Stimulated activated CD4-positive, alpha-beta T cell treated with anti-CD3 and anti-CD28 coated beads, Interleukin-1b, Interleukin-23, amount 100 ng/mL, for 4 hours (primary cell): ENCODE results near the gene IGHMBP2.

Experiments
- DNase-seq, 2 donors: peaks; one replicate each; pipeline ENCODE4 v3.0.0-alpha.2; 2020; ENCODE audit warnings: low read depth in 2 of 2

IGHMBP2 gene

DNA sequence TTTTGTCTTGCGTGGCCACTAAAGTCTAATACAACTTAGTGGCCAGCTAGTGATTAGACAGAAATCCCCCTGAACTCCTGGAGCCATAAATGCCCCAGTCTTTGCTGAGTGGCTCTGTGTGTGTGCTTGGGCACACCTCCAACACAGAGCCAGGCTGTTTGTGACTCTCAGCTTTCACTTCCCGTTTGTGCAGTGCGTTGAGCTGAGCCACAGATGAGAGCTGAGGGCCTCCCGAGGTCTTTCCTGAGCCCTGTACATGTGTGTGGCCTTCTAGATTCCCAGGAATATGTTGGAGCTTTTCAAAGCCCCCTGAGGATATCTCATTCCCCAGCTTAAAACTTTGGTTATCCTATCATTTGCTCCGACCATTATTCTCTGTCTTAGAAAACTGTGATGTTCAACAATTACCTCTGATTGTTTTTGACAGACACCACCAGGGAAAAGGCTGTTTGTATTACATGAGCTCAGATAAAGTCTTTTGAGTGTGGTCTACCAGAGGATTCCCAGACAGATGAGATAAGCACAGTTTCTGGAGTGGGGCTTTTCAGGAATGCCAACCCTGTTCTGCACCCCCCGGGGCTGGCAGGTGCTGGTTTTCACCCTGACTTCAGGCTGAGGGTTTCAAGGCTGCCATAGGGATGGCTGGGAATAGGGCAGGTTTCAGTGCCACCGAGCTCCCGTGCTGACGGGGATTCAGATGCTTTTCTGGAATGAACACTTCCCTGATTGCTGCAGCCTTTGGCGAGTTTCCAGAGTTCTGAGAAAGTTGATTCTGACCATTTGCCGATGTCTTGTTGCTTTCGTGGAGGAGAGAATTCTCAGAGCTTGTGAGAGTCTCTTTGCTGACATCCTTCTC, 23.8 kb downstream of the IGHMBP2 start:
- no peak for DNase-seq

DNA sequence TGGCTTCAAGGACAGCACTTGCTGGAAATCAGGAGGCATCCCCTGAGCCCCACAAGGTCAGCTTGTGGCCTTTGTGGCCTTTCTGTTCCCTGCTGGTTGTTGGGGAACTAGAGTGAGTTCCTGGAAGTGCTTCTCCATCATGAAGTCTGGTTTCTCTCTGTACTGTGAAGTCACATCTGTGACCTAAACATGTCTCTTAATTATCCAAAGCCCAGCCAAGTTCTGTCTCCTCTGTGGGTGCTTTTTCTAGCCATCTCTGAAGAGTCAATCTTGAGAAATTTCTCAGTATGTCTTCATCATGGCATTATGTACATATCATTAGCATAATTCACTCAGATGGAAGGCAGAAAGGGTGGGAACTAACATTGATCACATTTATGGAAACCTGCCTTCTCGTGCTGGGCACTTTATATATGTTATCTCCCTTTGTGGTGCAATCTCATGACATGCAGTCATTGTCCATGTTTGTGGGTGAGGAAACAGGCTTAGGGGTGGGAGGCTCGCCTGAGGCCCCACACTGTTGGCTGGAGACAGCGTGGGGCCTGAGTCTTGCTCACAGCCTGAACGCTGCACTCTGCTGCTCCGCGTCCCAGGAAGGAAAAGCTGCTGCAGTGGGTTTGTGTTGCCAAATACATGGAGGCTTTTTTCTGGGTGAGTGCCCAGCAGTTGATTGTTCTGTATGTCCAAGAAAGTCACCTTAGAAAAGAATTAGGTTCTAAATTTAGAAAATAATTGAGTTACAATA, 24.6 kb downstream of the IGHMBP2 start:
- DNase-seq = no peak

DNA sequence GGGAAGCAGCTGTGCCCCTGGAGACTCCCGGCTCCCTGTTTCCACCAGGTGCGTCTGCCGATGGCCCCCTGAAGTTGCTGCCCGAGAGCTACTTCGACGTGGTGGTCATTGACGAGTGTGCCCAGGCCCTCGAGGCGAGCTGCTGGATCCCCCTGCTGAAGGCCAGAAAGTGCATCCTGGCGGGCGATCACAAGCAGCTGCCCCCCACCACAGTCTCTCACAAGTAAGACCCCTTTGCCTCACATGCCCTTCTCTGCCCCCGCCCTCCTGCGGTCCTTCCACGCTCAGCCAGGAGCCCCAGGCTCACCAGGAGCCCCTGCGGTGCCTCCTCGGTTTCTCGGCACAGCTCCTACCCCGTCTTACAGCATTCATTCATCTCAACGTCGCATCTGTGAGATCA, 25.4 kb downstream of the IGHMBP2 start:
- no peak for DNase-seq

DNA sequence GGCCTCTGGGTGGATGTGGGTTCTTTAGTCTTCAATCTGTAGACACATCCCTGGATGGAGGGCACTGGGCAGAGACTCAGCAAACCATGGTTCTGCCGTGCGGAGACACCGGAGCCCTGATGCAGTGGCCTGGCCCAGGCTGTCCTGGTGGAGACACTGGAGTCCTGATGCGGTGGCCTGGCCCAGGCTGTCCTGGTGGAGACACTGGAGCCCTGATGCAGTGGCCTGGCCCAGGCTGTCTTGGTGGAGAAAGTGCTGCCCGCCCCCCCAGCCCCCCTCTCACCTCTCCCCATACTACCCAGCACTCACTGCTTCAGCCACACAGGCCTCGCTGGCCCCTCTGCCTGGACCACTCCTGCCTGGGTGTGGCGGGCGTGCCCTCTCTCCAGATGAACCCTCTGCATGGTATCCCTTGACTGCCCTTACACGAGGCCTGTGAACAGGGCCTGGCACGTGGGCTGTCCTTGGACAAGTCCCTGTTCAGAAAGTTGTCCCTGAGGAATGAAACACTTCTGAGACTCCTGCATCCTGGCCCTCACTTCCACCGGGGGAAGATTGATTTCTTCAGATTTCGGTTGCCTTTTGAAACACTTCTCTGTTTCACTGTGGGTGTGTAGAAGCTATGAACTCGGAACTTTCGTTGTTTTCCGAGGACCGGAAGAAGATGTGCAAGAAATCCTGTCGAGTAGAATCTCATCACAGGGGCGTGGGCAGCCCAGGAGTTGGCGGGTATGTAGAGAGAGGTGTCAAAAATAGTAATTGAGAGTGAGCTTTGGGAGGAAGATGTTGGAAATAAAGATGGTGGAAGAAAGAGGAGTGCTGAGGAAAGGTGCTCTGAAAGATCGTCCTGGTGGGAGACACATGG, 26.2 kb downstream of the IGHMBP2 start:
- DNase-seq = no peak

DNA sequence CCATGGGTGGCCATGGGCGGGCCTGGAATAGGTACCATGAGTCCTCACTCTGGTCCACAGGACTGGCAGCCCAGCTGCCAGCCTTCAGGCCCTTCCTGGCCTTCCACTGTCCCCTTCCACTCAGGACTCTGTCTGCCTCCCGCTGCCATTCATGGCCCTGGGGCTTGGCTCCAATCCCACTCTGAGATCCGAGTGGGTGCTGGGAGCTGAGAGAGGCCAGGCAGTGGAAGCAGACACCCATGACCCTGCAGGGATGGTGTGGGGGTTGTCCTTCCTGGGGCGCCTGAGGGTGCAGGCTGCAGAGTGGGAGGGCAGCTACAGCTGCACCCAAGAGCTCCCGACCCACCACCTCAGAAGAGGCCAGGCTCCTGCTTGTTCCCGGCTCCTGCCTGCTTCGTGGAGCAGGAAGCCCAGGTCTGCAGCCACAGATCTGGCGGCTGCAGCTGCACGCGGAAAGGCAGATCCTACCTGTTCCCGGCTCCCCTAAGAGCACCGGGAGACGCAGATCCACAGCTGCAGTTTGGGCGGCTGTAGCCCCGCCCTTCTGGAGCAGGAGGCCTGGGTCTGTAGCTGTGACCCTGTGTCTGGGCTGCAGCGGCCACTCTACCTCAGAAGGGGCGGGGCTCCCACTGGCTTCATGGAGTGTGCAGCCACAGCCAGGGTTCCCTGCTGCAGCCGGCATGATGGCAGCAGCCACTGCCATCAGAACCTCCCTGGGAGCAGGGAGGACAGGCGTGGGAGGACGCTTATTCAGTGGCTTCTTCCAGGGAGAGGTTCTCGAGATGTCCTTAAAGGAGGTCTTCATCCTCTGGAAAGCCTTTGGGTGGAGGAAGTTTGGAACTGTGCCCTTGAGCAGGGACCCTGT, 27.5 kb downstream of the IGHMBP2 start:
- no peak for DNase-seq

DNA sequence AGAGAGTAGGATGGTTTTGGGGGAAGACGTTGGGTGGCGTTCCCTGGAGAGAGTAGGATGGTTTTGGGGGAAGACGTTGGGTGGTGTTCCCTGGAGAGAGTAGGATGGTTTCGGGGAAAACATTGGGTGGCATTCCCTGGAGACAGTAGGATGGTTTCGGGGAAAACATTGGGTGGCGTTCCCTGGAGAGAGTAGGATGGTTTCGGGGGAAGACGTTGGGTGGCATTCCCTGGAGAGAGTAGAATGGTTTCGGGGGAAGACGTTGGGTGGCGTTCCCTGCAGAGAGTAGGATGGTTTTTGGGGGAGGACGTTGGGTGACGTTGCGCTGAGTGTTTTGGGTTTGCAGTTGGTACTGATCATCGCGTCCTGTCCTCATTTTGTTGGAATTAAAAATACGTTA, 28.2 kb downstream of the IGHMBP2 start:
- DNase-seq = no peak

DNA sequence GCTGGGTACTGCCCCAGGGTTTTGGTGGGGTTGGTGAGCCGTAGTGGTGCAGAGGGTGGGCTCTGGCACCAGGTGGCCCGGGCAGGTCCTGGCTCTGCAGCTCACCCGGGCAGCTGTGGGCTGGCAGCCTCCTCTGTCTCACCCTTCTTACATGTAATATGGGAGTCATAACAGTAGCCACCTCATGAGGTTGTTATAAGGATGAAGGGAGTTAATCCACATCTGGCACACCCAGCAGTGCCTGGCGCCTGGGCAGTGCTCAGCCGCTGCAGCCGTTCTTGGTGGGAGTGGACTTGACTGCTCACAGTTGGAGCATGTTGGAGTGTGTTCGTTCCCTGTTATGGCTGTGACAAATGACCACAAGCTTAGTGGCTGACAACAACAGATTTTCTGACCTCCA, 28.7 kb downstream of the IGHMBP2 start:
- DNase-seq = no peak

DNA sequence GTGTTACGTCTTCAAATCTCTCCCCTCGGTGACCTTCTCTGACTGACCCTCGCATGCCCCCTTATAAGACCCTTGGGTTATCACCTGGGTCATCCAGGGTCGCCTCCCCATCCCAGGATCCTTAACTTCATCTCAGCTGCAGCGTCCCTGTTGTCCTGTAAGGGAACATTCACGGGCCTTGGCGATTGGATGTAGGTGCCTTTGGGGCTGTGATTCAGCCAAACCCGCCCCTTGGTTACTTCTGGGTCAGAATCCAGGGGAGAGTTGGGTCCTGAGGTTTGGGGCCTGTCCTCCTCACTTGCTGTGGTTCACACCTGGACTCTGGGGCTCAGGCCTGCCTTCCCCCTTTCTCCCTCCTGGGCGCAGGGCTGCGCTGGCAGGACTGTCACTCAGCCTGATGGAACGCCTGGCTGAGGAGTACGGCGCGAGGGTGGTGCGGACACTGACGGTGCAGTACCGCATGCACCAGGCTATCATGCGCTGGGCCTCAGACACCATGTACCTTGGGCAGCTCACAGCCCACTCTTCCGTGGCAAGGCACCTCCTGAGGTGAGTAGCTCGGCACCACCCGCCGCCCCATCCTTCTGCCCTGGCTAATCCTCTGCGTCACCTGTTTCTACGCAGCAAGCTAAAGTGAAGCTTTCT, 29.4 kb downstream of the IGHMBP2 start:
- DNase-seq = no peak

DNA sequence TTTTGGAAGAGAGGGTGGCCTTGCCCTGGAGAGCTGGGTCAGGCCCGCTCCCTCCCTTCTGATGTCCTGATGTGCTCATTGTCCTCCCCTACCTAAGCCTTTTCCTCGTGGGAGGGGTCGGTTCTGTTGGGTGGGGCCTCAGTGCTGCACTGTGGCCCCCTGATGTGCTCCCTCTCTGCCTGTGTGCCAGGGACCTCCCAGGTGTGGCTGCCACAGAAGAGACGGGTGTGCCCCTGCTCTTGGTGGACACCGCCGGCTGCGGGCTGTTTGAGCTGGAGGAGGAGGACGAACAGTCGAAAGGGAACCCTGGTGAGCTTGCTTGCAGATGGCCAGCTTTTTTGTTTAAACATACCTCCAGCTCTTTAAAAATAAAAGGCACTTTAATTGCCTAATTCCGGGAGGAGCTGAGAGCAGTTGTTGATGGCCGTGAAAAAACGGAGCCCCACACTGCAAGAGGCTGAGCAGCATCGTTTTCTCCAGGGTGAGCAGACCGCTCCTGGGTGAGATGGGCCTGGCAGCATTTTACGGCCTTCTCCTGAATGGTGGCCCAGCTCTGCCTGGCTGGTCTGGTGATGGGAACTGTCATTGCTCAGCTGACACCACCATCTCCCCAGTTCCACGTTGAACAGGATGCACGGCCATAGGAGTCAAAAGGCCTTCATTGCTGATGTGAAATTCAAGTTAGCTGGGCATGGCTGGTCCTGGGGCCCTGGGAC, 30.1 kb downstream of the IGHMBP2 start:
- no peak for DNase-seq

DNA sequence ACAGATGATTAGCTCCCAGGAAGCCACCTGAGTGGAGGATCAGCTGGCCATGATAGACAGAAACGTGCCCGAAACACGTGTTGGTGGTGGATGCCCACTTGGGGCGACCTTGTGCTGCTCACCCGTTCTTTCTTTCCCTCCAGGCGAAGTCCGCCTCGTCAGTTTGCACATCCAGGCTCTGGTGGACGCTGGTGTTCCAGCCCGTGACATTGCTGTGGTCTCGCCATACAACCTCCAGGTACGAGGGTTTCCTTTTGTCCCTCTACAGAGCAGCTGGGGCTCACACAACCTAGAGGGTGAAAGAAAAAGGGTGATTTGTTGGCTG, 30.6 kb downstream of the IGHMBP2 start:
- DNase-seq = no peak

DNA sequence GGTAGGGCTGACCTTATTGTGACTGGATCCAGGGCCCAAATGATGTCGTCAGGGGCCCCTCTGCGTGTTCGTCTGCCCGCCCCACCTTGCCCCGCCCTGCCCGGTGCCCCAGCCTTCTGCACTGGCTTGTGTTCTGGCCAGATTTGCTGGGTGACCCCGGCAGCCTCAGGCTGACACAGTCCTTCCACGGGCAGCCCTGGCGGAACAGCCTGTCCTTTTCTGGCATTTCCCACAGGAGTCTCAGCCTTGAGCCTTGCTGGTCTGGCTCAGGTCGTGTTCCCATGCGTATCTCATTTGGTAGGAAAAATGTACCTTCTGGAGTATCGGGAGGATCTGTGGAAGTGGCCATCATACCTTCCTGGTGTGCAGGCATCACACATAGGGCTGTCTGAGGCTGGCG, 31.0 kb downstream of the IGHMBP2 start:
- DNase-seq = no peak

DNA sequence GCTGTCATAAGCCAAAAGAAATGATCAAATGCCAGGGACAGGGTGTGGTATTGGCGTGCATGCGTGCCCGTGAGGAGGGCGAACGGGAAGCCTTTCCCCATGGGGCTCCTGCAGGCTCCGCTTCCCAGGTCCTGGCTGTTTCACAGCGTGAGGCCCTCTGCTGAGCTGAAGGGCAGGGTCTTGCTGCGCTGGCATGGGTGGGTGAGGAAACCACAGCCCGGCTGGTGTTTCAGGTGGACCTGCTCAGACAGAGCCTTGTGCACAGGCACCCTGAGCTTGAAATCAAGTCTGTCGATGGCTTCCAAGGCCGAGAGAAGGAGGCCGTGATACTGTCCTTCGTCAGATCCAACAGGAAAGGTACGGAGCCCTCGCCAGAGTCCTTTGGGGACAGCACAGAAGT, 31.4 kb downstream of the IGHMBP2 start:
- DNase-seq = no peak

DNA sequence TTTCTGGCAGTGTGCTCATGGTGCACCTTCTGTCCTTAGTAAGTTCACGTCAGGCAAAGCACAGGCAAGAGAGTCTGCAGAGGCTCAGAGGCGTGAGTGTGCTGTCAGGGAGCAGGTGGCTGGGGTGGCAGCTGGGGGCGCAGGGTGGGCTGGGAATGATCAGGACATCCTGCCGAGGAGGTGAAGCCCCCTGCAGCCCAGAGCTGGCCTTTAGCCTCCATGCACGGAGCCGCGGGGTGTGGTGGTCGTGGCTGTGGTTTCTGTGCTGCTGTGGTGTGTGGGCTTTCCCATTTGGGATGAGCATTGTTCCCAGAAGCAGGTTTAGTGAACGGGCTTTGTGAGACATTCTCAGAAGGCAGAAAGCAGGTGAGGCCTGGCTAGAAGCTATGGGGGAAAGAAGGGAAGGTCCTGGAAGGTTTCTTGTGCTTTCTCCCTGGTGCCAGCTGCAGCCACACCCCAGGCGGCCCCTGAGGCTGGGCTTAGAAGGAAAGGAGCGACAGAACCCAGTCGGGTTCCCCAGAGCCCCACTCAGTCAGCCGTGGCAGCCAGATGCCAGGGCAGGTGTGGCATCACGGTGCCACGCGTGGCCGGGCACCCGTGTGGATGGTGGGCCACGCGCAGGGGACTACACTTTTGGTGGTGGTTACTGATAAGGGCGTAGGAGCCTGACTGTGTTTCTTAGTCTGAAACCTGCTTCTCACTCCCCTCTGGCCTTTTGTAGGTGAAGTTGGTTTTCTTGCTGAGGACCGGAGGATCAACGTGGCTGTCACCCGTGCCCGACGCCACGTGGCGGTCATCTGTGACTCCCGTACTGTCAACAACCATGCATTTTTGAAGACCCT, 32.0 kb downstream of the IGHMBP2 start:
- no peak for DNase-seq

DNA sequence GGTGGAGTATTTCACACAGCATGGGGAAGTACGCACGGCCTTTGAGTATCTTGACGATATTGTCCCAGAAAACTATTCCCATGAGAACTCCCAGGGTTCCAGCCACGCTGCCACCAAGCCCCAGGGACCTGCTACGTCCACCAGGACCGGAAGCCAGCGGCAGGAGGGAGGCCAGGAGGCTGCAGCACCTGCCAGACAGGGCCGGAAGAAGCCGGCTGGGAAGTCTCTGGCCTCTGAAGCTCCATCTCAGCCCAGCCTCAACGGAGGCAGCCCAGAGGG, 32.6 kb downstream of the IGHMBP2 start:
- no peak for DNase-seq

DNA sequence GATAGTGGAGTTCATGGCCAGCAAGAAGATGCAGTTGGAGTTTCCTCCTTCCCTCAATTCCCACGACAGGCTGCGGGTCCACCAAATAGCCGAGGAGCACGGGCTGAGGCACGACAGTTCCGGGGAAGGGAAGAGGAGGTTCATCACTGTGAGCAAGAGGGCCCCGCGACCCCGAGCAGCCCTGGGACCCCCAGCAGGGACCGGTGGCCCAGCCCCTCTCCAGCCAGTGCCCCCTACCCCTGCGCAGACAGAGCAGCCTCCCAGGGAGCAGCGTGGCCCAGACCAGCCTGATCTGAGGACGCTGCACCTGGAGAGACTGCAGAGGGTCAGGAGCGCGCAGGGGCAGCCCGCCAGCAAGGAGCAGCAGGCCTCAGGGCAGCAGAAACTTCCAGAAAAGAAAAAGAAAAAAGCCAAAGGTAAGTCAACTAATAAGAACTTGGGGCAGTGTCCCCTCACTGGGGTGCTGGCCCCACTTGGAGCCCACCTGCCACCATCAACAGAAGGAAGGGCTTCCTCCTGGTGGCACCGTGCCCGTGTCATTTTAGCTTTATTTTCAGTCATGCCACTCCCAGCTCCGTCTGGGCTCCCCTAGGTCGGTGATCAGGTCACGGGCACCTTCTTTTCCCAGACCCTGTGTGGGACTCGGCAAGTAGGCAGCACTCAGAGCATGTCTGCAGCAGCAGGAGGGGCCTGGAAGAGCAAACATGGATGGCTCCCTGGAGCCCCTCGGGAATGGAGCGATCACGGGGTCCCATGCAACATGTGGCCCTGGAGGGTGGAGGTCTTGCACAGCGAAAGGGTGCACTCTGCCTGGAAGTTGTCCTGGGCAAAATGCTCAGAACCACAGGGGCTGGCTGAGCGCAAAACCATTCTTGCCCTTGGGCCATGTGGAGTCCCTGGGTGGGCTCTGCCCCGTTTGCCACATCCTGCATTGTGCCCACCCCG, 33.3 kb downstream of the IGHMBP2 start:
- DNase-seq = no peak

DNA sequence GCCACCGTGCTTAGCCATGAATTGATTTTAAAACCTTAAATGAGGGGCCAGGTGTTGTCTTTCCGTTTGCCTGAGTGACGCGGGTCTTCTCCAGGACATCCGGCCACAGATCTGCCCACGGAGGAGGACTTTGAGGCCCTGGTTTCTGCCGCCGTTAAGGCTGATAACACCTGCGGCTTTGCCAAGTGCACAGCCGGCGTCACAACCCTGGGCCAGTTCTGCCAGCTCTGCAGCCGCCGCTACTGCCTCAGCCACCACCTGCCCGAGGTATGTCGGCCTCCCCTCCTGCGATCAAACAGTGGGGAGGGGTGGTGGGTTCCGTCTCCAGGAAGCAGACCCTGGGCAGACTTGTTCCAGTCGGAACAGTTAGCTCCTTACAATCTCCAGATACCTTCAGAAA, 34.4 kb downstream of the IGHMBP2 start:
- no peak for DNase-seq

DNA sequence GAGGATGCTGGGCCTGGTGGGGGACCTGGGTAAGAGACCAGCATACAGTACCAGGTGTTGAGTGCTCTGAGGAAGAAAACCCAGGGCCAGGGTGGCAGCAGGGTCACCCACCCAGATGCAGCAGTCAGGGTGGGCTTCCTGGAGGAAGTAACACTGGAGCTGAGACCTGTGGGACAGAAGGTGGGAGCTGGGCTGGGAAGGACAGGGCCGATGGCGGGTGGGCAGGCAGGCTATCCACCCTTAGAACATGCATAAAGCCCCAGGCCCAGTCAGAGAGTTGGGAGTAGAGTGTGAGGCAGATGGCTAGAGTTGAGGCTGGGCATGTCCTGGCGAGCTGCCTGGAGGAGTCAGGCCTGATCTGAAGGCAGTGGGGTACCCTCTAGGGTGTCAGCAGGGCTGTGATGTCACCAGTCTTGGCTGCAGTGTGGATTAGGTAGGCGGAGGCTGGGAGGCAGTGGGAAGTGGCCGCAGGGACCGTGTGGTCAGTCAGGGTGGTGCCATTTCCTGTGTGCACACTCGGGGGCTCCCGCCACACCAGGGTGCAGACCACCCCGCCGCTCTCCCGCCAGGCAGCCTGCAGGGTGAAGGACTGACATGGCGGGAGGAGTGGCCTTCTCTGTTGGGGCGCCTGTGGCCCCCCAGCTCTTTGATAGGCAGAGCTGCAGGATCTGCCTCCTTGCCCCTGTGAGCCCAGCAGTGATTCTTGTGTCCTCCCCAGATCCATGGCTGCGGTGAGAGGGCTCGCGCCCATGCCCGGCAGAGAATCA, 35.3 kb downstream of the IGHMBP2 start:
- no peak for DNase-seq
